ENCODE results near the gene NPEPL1. TPM values are rescaled to one million over a fixed set of nuclear protein-coding genes. Genes with fewer than 3 reads are reported as not detected.

NPEPL1 gene
- total RNA-seq, 2 donors from 2014 or later = 31.4 to 38.2 TPM

- 1 to 4% methylated on average over 32 to 43 of the region's 62 CpGs for WGBS, 2 donors
- TF ChIP-seq POLR2A (IDR thresholded peaks at IDR 0.05) = no peak
- TF ChIP-seq, protein P1, sequence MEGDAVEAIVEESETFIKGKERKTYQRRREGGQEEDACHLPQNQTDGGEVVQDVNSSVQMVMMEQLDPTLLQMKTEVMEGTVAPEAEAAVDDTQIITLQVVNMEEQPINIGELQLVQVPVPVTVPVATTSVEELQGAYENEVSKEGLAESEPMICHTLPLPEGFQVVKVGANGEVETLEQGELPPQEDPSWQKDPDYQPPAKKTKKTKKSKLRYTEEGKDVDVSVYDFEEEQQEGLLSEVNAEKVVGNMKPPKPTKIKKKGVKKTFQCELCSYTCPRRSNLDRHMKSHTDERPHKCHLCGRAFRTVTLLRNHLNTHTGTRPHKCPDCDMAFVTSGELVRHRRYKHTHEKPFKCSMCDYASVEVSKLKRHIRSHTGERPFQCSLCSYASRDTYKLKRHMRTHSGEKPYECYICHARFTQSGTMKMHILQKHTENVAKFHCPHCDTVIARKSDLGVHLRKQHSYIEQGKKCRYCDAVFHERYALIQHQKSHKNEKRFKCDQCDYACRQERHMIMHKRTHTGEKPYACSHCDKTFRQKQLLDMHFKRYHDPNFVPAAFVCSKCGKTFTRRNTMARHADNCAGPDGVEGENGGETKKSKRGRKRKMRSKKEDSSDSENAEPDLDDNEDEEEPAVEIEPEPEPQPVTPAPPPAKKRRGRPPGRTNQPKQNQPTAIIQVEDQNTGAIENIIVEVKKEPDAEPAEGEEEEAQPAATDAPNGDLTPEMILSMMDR (IDR thresholded peaks at IDR 0.05) = no peak
- peak; percentile 24 for ATAC-seq
- Histone ChIP-seq H3K4me1 (peaks cover 29% of the 10 kb centered on the region), H3K36me3 (replicated peaks in 1 of 2; ENCODE audit: insufficient read depth in 1 of 2, low read depth in 2 of 2) (no peaks in the 10 kb centered on the region), H3K4me3 (peak overlapping the region; percentile 21 to 43), H3K9me3 (no peaks in the 10 kb centered on the region), H3K27ac (peak overlapping the region; percentile 71 to 96 (median 94)), H3K27me3 (no peaks in the 10 kb centered on the region)
- peak in 3 of 4 donors; percentile 21 to 34 (median 28) for DNase-seq
- intact Hi-C loops (cut with DNase I) = no loop called here
Observed at GRCh38 chr20:58650181-58650775, 42.3 kb upstream of the NPEPL1 start.

GRCh38 chr20:58650776-58651558, 41.6 kb upstream of the NPEPL1 start, which contains the start of gene STX16:
Gene STX16, plus strand, starts transcription at chr20:58651283. Its CDS starts 724 bp downstream, at chr20:58652007.
- 0 to 1% methylated on average over 17 to 49 of the region's 49 CpGs for WGBS, 2 donors
- TF ChIP-seq, protein P1 (IDR thresholded peaks at IDR 0.05) = peak; percentile 35 to 82 (median 63)
- peak; percentile 64 to 90 (median 88) for TF ChIP-seq POLR2A (IDR thresholded peaks at IDR 0.05)
- peak; percentile 89 to 92 (median 91) for DNase-seq
- H3K27ac ChIP-seq = peak within 1 kb of the TSS; percentile 87 to 96 (median 94)
- intact Hi-C loops (cut with DNase I) = no loop called here
- H3K36me3 ChIP-seq (replicated peaks in 1 of 2; ENCODE audit: insufficient read depth in 1 of 2, low read depth in 2 of 2) = no peaks in the 10 kb centered on the region
- peak within 1 kb of the TSS; percentile 43 to 93 for H3K4me3 ChIP-seq
- no peaks in the 10 kb centered on the region for H3K9me3 ChIP-seq
- peak; percentile 93 for ATAC-seq
- no peaks in the 10 kb centered on the region for H3K27me3 ChIP-seq
- peaks cover 36% of the 10 kb centered on the region for H3K4me1 ChIP-seq

GRCh38 chr20:58651559-58651945, 41.0 kb upstream of the NPEPL1 start:
- Histone ChIP-seq H3K4me1 (peaks cover 42% of the 10 kb centered on the region), H3K27me3 (no peaks in the 10 kb centered on the region), H3K36me3 (replicated peaks in 1 of 2; ENCODE audit: insufficient read depth in 1 of 2, low read depth in 2 of 2) (no peaks in the 10 kb centered on the region), H3K4me3 (peak overlapping the region; percentile 43 to 93), H3K9me3 (no peaks in the 10 kb centered on the region), H3K27ac (peak overlapping the region; percentile 87 to 96 (median 94))
- intact Hi-C loops (cut with DNase I) = no loop called here
- TF ChIP-seq, protein P1 (IDR thresholded peaks at IDR 0.05) = no peak
- no peak for TF ChIP-seq POLR2A (IDR thresholded peaks at IDR 0.05)
- WGBS, 2 donors = 0 to 1% methylated on average over 18 of the region's 18 CpGs
- no peak for ATAC-seq
- no peak for DNase-seq

DNA sequence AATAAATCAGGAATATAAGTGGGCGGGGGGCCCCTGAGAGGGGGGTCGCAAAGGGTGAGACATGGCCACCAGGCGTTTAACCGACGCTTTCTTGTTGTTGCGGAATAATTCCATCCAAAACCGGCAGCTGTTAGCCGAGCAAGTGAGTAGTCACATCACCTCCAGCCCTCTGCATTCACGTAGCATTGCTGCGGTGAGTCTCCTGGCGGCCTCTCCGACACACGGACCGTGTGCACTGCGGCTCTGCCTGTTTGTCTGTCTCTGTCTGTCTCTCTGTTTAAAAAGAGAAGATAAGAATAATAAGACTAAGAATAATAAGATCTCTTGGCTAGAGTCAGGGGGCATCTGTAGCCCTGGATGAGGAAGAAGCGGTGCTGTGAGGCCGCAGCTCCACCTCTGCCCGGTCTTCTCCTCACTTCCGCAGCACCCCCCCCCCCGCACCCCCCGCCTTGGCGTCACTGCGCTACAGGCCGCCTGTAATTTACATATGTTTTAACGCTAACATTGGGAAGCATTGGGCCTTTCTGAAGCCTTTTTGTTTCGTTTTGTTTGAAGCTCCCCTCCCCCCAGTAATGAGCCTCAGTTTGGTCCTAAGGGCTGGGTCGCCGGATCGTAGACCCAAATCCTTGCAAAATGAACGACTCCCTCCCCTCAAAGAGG, 40.5 kb upstream of the NPEPL1 start:
- peak overlapping the region; percentile 43 to 93 for H3K4me3 ChIP-seq
- no peaks in the 10 kb centered on the region for H3K36me3 ChIP-seq (replicated peaks in 1 of 2; ENCODE audit: insufficient read depth in 1 of 2, low read depth in 2 of 2)
- H3K27me3 ChIP-seq = no peaks in the 10 kb centered on the region
- ATAC-seq = peak; percentile 28
- TF ChIP-seq, protein P1 (IDR thresholded peaks at IDR 0.05) = peak in 2 of 7 experiments; percentile 1 to 9
- TF ChIP-seq POLR2A (IDR thresholded peaks at IDR 0.05) = peak; percentile 17 to 73 (median 65)
- peaks cover 47% of the 10 kb centered on the region for H3K4me1 ChIP-seq
- H3K27ac ChIP-seq = peak overlapping the region; percentile 87 to 96 (median 94)
- intact Hi-C loops (cut with DNase I) = no loop called here
- H3K9me3 ChIP-seq = no peaks in the 10 kb centered on the region
- WGBS, 2 donors = 0% methylated on average over 29 to 30 of the region's 30 CpGs
- DNase-seq = peak; percentile 55 to 74 (median 62)
